IPS-11a (cell line): Measurements from ENCODE around the gene GRAMD1B.
A peak's percentile ranks its signal among the peaks of the same experiment; 100 is the strongest.

Source experiments
- H3K4me3 ChIP-seq: one replicate; pipeline ENCODE4 v1.5.1; 2013; ENCODE audit warnings: low read depth, low read length, control low read depth

GRAMD1B gene

GRCh38 chr11:123429913-123430720 lies at the start of gene GRAMD1B:
GRAMD1B (plus strand) TSS chr11:123430269; CDS start chr11:123430793, 524 bp downstream.
- H3K4me3 ChIP-seq: peak within 1 kb of the TSS; percentile 79

DNA sequence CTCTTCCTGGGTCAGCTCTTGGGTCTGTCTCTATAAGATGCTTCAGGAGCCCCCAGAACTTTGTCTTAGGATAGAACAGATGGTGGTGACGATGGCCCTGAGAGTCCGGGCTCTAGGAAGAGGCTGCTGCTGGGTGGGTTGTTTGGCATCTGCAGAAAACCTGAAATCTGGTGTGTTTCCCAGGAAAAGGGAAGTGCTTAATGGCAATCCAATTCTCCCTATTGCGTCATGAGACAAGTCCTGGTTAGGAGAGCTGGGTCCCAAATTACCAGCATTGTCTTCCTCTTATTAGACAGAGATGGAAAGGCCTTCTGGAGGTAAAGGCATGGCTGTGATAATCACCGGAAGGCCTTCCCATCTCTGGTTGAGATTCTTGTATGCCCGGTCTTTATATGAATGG lies 48.9 kb upstream of the GRAMD1B start:
- no peak overlapping the region for H3K4me3 ChIP-seq

DNA sequence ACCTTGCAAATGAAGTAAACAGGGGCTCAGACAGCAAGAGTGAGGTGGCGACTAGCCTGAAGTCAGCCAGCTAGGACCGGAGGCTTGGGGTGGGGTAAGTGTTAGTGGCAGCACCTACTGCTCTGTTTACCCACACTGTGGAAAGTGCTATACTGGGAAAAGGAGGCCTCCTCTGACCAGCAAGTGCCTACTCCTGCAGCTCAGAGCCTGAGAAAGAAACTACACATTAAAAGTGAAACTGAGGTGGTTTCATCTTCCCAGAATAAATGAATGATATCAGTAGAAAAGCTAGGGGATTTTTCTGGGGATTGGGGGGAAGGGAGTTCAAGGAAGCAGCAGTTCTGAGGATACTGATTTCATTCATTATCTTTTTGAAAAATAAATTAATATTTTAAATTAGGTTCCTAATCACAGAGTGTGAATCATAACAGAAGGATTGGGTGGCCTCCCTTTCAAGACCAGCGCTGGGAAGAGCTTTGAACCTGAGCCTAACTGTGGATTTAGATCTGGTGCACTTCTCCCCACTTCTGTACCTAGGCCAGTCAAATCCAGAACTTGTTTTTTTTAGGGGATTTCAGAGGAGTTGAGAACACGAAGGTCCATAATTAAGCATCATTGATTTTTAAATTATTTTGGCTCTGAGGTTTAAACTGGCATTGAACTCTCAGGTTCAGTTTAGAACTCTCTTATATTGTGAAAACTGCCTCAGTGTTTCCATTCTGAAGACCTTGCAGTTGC lies 48.1 kb upstream of the GRAMD1B start:
- H3K4me3 ChIP-seq: no peak overlapping the region

DNA sequence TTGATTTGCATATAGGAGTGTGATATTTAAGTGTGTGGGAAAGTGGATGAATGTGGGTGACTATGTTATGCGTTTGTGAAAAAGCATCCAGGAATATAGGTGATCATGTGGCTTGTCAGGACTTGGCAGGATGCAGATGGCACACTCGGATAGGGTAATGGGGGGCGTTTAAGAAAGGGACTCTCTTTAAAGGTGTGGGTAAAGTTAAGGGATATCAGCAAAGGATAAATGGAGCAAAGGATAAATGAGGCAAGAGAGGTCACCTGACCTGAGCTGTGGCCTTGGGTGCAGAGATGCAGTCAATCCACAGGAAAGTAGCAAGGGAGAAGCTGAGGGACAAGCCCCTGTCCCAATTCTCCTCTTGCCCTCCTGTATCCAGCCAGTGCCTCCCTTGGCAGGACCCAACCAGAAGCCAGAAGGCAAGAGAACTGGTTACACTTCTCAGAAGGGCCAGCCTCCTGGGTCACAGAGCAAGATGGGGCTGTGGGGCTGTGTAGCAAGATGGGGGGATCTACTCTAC lies 47.5 kb upstream of the GRAMD1B start:
- no peak overlapping the region for H3K4me3 ChIP-seq

GRCh38 chr11:123384116-123384515 lies 46.0 kb upstream of the GRAMD1B start:
- H3K4me3 ChIP-seq: no peak overlapping the region

DNA sequence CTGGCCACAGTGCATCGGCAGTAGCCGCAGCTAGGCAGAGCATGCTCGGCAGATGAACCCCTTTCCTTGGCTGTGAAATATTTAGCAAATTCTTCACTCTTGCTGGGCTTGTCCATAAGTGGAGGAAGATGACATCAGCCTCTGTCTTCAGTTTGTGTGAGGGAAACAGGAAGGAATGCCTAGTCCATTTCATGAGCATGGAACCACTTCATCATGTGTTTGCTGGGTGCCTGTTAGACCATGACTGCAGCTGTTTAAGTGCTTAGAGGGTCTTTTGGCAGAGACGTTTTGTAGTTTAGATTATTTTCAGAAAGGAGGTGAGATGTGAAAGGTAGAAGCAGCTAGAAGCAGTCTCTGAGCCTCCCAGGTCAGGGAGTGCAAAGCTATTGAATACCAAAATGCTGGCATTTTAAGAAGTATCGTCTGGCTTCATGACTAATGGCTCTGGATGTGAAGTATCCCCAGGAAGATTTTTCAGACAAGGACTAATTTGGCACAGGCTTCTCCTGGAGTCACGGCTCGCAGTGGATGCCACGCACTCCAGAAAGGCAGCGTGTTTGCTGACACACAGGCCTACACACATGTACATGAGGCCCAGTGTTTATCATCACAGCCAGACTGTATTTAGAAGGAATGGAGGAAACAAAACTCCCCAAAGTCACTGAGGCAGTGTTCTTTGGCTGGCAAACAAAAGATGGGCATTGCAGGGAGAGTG lies 43.1 kb upstream of the GRAMD1B start:
- H3K4me3 ChIP-seq: no peak overlapping the region

- H3K4me3 ChIP-seq: no peak overlapping the region
Measured at GRCh38 chr11:123388640-123389039, 41.4 kb upstream of the GRAMD1B start.

GRCh38 chr11:123390146-123390545 lies 39.9 kb upstream of the GRAMD1B start:
- no peak overlapping the region for H3K4me3 ChIP-seq

- H3K4me3 ChIP-seq: no peak overlapping the region
Measured at GRCh38 chr11:123391646-123392348, 38.3 kb upstream of the GRAMD1B start.

GRCh38 chr11:123392431-123392830 lies 37.6 kb upstream of the GRAMD1B start:
- no peak overlapping the region for H3K4me3 ChIP-seq

GRCh38 chr11:123392844-123393243 lies 37.2 kb upstream of the GRAMD1B start:
- H3K4me3 ChIP-seq: no peak overlapping the region

DNA sequence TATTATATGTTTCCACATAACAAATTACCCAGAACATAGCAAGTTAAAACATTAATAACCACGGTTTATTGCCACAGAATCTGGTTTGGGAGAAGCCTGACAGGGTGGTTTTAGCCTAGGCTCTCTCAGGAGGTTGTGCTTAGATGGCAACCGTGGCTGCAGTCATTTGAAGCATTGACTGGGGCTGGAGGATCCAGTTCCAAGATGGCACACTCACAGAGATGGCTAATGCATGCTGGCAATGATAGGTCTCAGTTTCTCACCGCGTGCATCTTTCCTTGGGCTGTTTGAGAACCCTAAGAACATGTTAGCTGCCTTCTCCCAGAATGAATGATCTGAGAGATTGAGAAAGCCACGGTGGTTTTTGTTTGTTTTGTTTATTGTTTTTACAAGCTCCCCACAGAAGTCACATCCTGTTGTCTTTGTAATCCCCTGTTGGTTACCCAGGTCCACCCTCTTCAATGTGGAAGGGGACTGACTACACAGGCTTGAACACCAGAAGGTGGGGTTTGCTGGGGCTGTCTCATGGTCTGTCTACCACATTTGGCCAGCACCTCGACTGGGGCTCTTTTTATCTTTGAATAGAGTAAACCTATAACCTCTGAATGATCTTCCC lies 36.6 kb upstream of the GRAMD1B start:
- H3K4me3 ChIP-seq: no peak overlapping the region

GRCh38 chr11:123404676-123405075 lies 25.4 kb upstream of the GRAMD1B start:
- H3K4me3 ChIP-seq: no peak overlapping the region

GRCh38 chr11:123405123-123405592 lies 24.9 kb upstream of the GRAMD1B start:
- H3K4me3 ChIP-seq: no peak overlapping the region

DNA sequence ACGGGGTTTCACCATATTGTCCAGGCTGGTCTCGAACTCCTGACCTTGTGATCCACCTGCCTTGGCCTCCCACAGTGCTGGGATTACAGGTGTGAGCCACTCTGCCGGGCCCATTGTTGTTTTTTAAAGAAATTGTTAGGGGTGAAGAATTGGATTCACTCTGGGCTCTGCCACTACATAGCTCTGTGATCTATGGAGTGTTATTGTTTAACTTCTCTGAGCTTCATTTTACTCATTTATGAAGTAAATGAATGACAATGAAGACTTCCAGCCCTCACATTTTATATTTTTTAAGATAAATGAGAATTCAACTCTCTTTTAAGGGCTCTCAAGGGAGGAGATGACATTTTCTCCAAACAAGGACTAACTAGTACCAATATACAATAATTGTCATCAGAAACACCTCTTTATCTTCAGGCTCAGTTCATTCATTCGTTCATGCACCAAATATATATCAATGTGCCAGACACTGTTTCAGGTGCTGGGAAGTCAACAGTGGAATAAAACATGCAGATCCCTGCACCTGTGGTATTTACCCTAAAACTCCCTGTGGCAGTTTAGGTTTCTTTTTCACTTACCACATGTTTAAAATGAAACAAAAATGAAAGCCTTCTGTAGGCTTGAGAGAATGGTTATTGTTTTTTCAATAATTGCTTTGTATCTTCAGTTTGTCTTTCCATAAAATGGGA lies 23.5 kb upstream of the GRAMD1B start:
- no peak overlapping the region for H3K4me3 ChIP-seq

DNA sequence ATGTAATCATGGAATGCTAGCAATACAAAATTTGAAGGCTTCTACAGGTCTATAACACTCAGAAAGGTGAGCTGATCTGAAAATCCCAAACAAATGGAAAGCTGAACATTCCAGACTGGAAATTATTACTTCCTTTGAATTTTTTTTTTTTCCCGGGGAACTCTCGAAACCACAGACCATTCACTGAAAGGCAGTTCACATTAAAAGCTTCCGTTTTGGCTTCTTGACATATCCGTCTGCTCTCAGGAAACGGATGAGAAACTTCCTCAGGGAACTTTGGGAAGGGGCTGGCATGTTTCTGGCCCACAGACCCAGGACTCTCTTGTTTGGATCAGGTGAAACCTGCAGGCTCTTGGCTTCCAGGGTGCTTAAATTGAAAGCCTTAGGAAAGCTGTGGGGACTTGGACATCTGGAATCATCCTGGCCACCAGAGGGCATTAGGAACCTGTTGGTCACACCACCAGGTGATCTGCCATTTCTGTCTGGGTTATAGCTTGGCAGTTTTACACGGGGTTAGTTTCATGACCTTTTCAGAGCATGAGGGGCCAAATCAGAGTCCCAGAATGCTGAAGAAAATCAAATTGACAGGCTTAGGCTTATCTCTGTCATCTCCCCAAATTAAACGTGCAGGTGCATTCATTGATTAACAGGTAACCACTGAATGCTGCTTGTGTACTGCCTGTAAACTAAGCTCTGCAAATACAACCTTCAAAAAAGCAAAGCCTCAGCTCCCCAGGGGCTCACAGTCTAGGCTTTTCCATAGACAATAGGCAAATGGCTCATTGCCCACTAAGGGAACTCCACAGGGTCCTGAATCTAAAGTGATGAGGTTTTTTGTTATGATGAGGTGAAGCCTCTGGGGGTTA lies 22.7 kb upstream of the GRAMD1B start:
- no peak overlapping the region for H3K4me3 ChIP-seq

GRCh38 chr11:123407996-123408597 lies 22.0 kb upstream of the GRAMD1B start:
- H3K4me3 ChIP-seq: no peak overlapping the region
